GM23338 (cell line): ENCODE measurements around the gene CACNA1F. TPM values are rescaled to one million over a fixed set of nuclear protein-coding genes. Genes with fewer than 3 reads are reported as not detected.

ENCODE experiments used
- ATAC-seq: fragments of 200-7000 bp; cut with Tn5 transposase; 3 replicates; pipeline ENCODE4 v1.9.1; 2020
- DNase-seq: peaks from one replicate; pipeline ENCODE4 v3.0.0-alpha.2; 2015; ENCODE audit warnings: low spot score
- H2AFZ ChIP-seq: fragments of 200-600 bp; sonication (generic); 2 replicates; pipeline ENCODE4 v1.8.0; 2016; ENCODE audit warnings: antibody characterized with exemption, mild to moderate bottlenecking, moderate library complexity
- H3F3A ChIP-seq: fragments of 200-600 bp; sonication (generic); replicated peaks from 2 replicates; pipeline ENCODE4 v1.8.0; 2017; ENCODE audit warnings: antibody characterized with exemption, mixed run types, low read depth
- H3K27ac ChIP-seq: fragments of 200-600 bp; sonication (generic); 2 replicates; pipeline ENCODE4 v1.6.1; 2016; ENCODE audit warnings: low read depth
- H3K27me3 ChIP-seq: fragments of 200-600 bp; sonication (generic); 2 replicates; pipeline ENCODE4 v1.8.0; 2016; ENCODE audit warnings: mild to moderate bottlenecking, mixed run types, moderate library complexity; ENCODE audit not compliant: insufficient read depth
- H3K36me3 ChIP-seq: fragments of 200-600 bp; sonication (generic); 2 replicates; pipeline ENCODE4 v1.8.0; 2016; ENCODE audit warnings: mild to moderate bottlenecking; ENCODE audit not compliant: insufficient read depth
- H3K4me1 ChIP-seq: fragments of 200-600 bp; sonication (generic); 2 replicates; pipeline ENCODE4 v1.8.0; 2016; ENCODE audit warnings: mild to moderate bottlenecking, moderate library complexity; ENCODE audit not compliant: insufficient read depth
- H3K4me2 ChIP-seq: fragments of 200-600 bp; sonication (generic); 2 replicates; pipeline ENCODE4 v1.7.1; 2017; ENCODE audit warnings: mixed run types
- H3K4me3 ChIP-seq: fragments of 200-600 bp; sonication (generic); 2 replicates; pipeline ENCODE4 v1.6.1; 2016; ENCODE audit warnings: mixed run types
- H3K79me2 ChIP-seq: fragments of 200-600 bp; sonication (generic); replicated peaks from 2 replicates; pipeline ENCODE4 v1.8.0; 2017; ENCODE audit warnings: mild to moderate bottlenecking; ENCODE audit not compliant: insufficient read depth
- H3K9me2 ChIP-seq: fragments of 200-600 bp; sonication (generic); 2 replicates; pipeline ENCODE4 v1.8.0; 2017; ENCODE audit not compliant: insufficient read depth
- H4K20me1 ChIP-seq: fragments of 200-600 bp; sonication (generic); replicated peaks from 2 replicates; pipeline ENCODE4 v1.8.0; 2017; ENCODE audit warnings: mild to moderate bottlenecking; ENCODE audit not compliant: insufficient read depth
- H3K27ac Mint-ChIP-seq: 2 replicates; pipeline ENCODE4 v1.8.0; 2020; ENCODE audit warnings: inconsistent platforms, mild to moderate bottlenecking, moderate library complexity, mixed read lengths
- H3K27me3 Mint-ChIP-seq: 3 replicates; pipeline ENCODE4 v1.8.0; 2022; ENCODE audit warnings: low read depth, mild to moderate bottlenecking, moderate library complexity, mixed read lengths, inconsistent platforms; ENCODE audit not compliant: insufficient read depth, poor library complexity
- H3K36me3 Mint-ChIP-seq: 3 replicates; pipeline ENCODE4 v1.8.0; 2021; ENCODE audit warnings: low read depth, mild to moderate bottlenecking, inconsistent platforms, moderate library complexity, mixed read lengths
- H3K4me1 Mint-ChIP-seq: 3 replicates; pipeline ENCODE4 v1.8.0; 2020; ENCODE audit warnings: mild to moderate bottlenecking, inconsistent platforms, mixed read lengths
- H3K4me3 Mint-ChIP-seq: 3 replicates; pipeline ENCODE4 v1.8.0; 2021; ENCODE audit warnings: moderate library complexity, mild to moderate bottlenecking, inconsistent platforms, mixed read lengths
- H3K9me3 Mint-ChIP-seq: 3 replicates; pipeline ENCODE4 v1.8.0; 2020; ENCODE audit warnings: moderate library complexity, mild to moderate bottlenecking, inconsistent platforms, mixed read lengths
- CREB1 ChIP-seq: fragments of 250-450 bp; sonication (Bioruptor Pico); IDR thresholded peaks from 2 replicates; pipeline ENCODE4 v1.5.0; 2020; ENCODE audit warnings: low read depth, mild to moderate bottlenecking, moderate library complexity
- EZH2 ChIP-seq: fragments of 200-600 bp; sonication (generic); IDR thresholded peaks from one replicate; pipeline ENCODE4 v1.8.0; 2017; ENCODE audit warnings: antibody characterized with exemption, mild to moderate bottlenecking, low read depth; ENCODE audit not compliant: unreplicated experiment
- JUNB ChIP-seq: IDR thresholded peaks from one replicate; pipeline ENCODE4 v1.6.1; 2016; ENCODE audit warnings: antibody characterized with exemption; ENCODE audit not compliant: unreplicated experiment
- POLR2AphosphoS5 ChIP-seq: IDR thresholded peaks from 2 replicates; pipeline ENCODE4 v1.6.1; 2016; ENCODE audit warnings: antibody characterized with exemption, low read depth
- ZNF114 ChIP-seq: fragments of 250-450 bp; sonication (Bioruptor Pico); IDR thresholded peaks from 2 replicates; pipeline ENCODE4 v1.5.0; 2020; ENCODE audit warnings: mild to moderate bottlenecking, moderate library complexity
- polyA plus RNA-seq: library from polyadenylated mRNA; unstranded; fragments of >200 nt; fragmentation: Nextera tagmentation; extraction: Ambion mirVana; gene quantifications from 2 replicates; pipeline ENCODE4 v1.2.1, GENCODE V29; 2016
- total RNA-seq: library from RNA; depleted of rRNA; stranded (reverse); fragments of >200 nt; shearing (Covaris generic); gene quantifications from 2 replicates; pipeline ENCODE4 v1.2.3, GENCODE V29; 2014
- TF ChIP-seq, protein P1 (sequence below): IDR thresholded peaks from one replicate; pipeline ENCODE4 v1.6.1; 2018; ENCODE audit warnings: antibody characterized with exemption; ENCODE audit not compliant: unreplicated experiment
- TF ChIP-seq, protein P2 (sequence below): fragments of 250-450 bp; sonication (Bioruptor Pico); IDR thresholded peaks from 2 replicates; pipeline ENCODE4 v1.5.0; 2020; ENCODE audit warnings: mild to moderate bottlenecking, moderate library complexity

The CACNA1F gene
- total and polyA plus RNA-seq, 2 experiments from 2014 or later = 0.44 to 0.90 TPM

DNA sequence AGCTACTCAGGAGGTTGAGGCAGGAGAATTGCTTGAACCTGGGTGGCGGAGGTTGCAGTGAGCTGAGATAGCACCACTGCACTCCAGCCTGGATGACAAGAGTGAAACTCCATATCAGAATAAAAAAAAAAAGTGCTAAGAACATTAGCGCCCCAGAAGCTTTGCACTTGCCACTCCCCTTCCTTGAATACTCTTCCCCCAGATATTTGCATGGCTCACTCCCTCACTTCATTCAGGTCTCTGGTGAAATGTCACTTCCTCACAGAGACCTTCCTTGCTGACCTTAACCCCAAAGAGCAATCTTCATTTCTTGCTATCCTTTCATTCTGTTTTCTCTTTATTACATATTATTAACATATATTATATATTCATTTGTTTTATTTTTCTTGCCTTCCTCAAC is 11.3 kb downstream of the CACNA1F start (continued):
- TF ChIP-seq, protein P1, sequence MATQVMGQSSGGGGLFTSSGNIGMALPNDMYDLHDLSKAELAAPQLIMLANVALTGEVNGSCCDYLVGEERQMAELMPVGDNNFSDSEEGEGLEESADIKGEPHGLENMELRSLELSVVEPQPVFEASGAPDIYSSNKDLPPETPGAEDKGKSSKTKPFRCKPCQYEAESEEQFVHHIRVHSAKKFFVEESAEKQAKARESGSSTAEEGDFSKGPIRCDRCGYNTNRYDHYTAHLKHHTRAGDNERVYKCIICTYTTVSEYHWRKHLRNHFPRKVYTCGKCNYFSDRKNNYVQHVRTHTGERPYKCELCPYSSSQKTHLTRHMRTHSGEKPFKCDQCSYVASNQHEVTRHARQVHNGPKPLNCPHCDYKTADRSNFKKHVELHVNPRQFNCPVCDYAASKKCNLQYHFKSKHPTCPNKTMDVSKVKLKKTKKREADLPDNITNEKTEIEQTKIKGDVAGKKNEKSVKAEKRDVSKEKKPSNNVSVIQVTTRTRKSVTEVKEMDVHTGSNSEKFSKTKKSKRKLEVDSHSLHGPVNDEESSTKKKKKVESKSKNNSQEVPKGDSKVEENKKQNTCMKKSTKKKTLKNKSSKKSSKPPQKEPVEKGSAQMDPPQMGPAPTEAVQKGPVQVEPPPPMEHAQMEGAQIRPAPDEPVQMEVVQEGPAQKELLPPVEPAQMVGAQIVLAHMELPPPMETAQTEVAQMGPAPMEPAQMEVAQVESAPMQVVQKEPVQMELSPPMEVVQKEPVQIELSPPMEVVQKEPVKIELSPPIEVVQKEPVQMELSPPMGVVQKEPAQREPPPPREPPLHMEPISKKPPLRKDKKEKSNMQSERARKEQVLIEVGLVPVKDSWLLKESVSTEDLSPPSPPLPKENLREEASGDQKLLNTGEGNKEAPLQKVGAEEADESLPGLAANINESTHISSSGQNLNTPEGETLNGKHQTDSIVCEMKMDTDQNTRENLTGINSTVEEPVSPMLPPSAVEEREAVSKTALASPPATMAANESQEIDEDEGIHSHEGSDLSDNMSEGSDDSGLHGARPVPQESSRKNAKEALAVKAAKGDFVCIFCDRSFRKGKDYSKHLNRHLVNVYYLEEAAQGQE = no peak
- TF ChIP-seq ZNF114 (CRISPR knock-in tag) = no peak
- TF ChIP-seq, protein P2, sequence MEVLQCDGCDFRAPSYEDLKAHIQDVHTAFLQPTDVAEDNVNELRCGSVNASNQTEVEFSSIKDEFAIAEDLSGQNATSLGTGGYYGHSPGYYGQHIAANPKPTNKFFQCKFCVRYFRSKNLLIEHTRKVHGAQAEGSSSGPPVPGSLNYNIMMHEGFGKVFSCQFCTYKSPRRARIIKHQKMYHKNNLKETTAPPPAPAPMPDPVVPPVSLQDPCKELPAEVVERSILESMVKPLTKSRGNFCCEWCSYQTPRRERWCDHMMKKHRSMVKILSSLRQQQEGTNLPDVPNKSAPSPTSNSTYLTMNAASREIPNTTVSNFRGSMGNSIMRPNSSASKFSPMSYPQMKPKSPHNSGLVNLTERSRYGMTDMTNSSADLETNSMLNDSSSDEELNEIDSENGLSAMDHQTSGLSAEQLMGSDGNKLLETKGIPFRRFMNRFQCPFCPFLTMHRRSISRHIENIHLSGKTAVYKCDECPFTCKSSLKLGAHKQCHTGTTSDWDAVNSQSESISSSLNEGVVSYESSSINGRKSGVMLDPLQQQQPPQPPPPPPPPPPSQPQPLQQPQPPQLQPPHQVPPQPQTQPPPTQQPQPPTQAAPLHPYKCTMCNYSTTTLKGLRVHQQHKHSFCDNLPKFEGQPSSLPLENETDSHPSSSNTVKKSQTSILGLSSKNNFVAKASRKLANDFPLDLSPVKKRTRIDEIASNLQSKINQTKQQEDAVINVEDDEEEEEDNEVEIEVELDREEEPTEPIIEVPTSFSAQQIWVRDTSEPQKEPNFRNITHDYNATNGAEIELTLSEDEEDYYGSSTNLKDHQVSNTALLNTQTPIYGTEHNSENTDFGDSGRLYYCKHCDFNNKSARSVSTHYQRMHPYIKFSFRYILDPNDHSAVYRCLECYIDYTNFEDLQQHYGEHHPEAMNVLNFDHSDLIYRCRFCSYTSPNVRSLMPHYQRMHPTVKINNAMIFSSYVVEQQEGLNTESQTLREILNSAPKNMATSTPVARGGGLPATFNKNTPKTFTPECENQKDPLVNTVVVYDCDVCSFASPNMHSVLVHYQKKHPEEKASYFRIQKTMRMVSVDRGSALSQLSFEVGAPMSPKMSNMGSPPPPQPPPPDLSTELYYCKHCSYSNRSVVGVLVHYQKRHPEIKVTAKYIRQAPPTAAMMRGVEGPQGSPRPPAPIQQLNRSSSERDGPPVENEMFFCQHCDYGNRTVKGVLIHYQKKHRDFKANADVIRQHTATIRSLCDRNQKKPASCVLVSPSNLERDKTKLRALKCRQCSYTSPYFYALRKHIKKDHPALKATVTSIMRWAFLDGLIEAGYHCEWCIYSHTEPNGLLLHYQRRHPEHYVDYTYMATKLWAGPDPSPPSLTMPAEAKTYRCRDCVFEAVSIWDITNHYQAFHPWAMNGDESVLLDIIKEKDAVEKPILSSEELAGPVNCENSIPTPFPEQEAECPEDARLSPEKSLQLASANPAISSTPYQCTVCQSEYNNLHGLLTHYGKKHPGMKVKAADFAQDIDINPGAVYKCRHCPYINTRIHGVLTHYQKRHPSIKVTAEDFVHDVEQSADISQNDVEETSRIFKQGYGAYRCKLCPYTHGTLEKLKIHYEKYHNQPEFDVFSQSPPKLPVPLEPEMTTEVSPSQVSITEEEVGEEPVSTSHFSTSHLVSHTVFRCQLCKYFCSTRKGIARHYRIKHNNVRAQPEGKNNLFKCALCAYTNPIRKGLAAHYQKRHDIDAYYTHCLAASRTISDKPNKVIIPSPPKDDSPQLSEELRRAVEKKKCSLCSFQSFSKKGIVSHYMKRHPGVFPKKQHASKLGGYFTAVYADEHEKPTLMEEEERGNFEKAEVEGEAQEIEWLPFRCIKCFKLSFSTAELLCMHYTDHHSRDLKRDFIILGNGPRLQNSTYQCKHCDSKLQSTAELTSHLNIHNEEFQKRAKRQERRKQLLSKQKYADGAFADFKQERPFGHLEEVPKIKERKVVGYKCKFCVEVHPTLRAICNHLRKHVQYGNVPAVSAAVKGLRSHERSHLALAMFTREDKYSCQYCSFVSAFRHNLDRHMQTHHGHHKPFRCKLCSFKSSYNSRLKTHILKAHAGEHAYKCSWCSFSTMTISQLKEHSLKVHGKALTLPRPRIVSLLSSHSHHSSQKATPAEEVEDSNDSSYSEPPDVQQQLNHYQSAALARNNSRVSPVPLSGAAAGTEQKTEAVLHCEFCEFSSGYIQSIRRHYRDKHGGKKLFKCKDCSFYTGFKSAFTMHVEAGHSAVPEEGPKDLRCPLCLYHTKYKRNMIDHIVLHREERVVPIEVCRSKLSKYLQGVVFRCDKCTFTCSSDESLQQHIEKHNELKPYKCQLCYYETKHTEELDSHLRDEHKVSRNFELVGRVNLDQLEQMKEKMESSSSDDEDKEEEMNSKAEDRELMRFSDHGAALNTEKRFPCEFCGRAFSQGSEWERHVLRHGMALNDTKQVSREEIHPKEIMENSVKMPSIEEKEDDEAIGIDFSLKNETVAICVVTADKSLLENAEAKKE (CRISPR knock-in tag) = no peak
- no peak for TF ChIP-seq POLR2AphosphoS5
- TF ChIP-seq EZH2 = no peak
- TF ChIP-seq CREB1 = no peak

DNA sequence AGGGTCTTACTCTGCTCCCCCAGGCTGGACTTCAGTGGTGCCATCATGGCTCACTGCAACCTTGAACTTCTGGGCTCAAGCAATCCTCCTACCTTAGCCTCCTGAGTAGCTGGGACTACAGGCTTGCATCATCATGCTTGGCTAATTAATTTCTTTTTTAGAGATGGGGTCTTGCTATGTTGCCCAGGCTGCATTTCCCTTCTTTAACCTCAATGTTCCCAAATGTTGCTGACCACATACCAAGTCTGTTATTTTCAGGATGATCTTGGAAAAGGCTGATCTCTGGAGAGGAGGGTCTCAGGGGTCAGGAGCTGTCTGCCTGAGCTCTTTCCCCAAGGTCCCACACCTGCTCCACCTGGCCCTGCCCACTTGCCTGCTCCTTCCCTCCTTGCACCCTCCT is 13.0 kb downstream of the CACNA1F start:
- Histone ChIP-seq H3K27me3 (no peaks in the 10 kb centered on the region), H3K4me2 (no peak overlapping the region), H2AFZ (no peak overlapping the region), H3K4me1 (no peaks in the 10 kb centered on the region), H3K27ac (no peak overlapping the region), H3K36me3 (no peaks in the 10 kb centered on the region), H3K79me2 (no peaks in the 10 kb centered on the region), H4K20me1 (no peaks in the 10 kb centered on the region), H3F3A (no peaks in the 10 kb centered on the region), H3K4me3 (no peak overlapping the region), H3K9me2 (no peaks in the 10 kb centered on the region)
- Mint-ChIP-seq H3K4me3 (no peak overlapping the region), H3K27me3 (peaks cover 1% of the 10 kb centered on the region), H3K27ac (no peak overlapping the region), H3K36me3 (no peaks in the 10 kb centered on the region), H3K4me1 (no peaks in the 10 kb centered on the region), H3K9me3 (no peaks in the 10 kb centered on the region)
- ATAC-seq (no peak), DNase-seq (no peak)
- TF ChIP-seq CREB1 (no peak), JUNB (no peak)
